Measurements from ENCODE around the gene DNASE1L2.

The DNASE1L2 gene

GRCh38 chr16:2277466-2278271 is 41.4 kb downstream of the DNASE1L2 start:
- H3K27ac ChIP-seq: no peak overlapping the region
- TF ChIP-seq CTCF (conservative IDR thresholded peaks at IDR 0.05): no peak

- TF ChIP-seq CTCF (conservative IDR thresholded peaks at IDR 0.05): no peak
- H3K27ac ChIP-seq: no peak overlapping the region
Measured at GRCh38 chr16:2278272-2278608, 42.0 kb downstream of the DNASE1L2 start.

DNA sequence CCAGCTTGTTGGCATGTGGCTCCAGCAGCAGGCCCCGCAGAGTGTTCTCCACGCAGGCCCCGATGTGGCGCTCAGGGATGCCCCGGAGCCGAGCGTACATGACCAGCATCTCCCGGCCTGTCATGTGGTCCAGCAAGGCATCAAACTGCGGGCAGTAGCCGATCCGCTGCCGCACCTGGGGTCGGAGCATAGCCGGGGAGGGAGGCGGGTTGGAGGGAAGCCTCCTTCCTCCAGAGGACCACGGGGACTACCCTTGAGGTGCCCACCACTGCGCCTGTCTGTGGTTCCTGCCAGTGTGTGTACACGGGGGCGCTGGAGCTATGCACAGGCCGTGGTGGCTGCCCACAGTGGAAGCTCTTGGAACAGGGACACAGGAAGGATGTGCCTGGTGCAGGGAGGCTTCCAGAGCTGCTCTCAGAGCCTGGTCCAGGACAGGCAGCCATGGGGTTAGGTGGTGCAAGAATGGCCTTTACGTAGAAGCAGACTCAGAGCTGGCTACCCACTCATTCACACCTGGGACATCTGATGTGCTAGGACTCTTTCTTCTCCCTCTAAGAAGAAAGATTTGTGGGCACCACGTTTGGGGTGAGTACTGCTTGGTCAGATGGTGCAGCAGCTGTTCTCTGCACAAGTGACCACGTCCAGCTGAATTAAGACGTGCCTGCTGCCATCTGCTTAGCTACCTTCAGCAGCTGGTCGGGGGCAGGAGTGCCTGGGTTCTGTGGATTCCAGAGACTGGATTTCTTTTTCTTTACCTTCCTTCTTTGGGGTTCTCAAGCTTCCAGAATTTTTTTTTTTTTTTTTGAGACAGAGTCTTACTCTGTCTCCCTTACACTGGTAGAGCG is 42.9 kb downstream of the DNASE1L2 start:
- H3K27ac ChIP-seq: no peak overlapping the region
- no peak for TF ChIP-seq CTCF (conservative IDR thresholded peaks at IDR 0.05)

GRCh38 chr16:2280461-2280860 is 44.2 kb downstream of the DNASE1L2 start:
- no peak overlapping the region for H3K27ac ChIP-seq
- no peak for TF ChIP-seq CTCF (conservative IDR thresholded peaks at IDR 0.05)

DNA sequence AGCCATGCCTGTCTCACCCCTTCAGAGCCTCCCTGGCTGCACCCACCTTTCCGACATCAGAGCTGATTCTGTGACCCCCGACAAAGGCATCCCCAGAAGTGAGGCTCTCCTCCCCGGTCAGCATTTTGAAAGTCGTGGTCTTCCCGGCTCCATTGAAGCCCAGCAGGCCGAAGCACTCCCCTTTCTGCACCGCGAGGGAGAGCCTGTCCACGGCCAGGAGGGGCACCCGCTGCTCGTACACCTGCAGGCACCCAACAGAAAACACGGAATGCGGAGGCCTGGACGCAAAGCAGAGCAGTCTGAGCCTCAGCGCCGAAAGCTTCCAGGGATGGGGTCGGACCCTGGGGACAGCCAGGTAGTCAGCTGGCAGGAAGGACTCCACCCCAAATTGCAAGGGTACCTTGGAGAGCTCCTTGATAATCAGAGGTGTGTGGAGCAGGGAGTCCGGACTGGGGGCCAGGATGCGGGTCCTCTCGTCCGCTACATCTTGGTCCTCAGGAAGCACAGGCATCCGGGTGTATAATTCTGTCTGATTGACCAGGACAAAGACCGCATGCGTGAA is 44.8 kb downstream of the DNASE1L2 start:
- TF ChIP-seq CTCF (conservative IDR thresholded peaks at IDR 0.05): no peak
- H3K27ac ChIP-seq: no peak overlapping the region

DNA sequence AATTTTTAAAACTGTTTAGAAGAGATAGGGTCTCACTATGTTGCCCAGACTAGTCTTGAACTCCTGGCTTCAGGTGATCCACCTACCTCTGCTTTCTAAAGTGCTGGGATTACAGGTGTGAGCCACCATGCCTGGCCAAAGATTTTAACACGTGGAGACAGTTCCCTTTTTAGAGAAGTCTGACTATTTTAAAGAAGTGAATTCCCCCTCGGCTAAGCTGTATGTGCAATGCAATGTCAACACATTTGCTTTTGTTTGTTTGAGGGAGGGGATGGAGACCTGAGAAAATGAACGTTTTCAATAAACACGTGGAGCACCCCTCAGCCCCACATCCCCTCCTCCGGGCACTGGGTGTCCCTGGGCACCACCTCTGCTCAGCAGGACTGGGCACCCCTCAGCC is 46.0 kb downstream of the DNASE1L2 start:
- TF ChIP-seq CTCF (conservative IDR thresholded peaks at IDR 0.05): no peak
- H3K27ac ChIP-seq: no peak overlapping the region

GRCh38 chr16:2282866-2283555 is 46.8 kb downstream of the DNASE1L2 start:
- H3K27ac ChIP-seq: no peak overlapping the region
- no peak for TF ChIP-seq CTCF (conservative IDR thresholded peaks at IDR 0.05)
